Stimulated activated CD4-positive, alpha-beta T cell treated with anti-CD3 and anti-CD28 coated beads, Interleukin-1b, Interleukin-23, amount 100 ng/mL, for 4 hours (primary cell): Measurements from ENCODE around the gene POLR2M.
A peak's percentile ranks its signal among the peaks of the same experiment; 100 is the strongest.

ENCODE experiments used
- DNase-seq, 2 donors: peaks; one replicate each; pipeline ENCODE4 v3.0.0-alpha.2; 2020; ENCODE audit warnings: low read depth in 2 of 2

Gene POLR2M

GRCh38 chr15:57692709-57693108 is 13.8 kb upstream of the POLR2M start:
- no peak for DNase-seq

GRCh38 chr15:57694279-57694678 is 12.2 kb upstream of the POLR2M start:
- no peak for DNase-seq

DNA sequence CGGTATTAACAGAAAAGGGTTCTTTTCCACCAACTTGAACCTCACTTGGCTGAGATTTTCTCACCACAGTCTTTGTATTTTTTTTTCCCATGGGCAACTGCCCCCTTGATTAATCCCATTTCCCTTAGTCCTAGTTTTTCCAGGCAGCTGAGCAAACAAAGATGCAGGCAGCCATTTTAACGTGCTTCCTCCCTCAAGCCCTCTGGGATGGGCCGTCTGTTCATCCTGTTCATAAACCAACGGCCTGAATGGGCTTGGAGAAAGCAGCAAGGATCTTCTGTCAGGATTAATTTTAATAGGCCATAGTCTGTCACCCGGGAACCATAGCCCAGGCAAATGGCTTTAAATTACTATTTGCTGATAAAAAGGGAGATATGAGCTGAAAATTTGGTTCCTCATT is 10.4 kb upstream of the POLR2M start:
- DNase-seq, result no peak

DNA sequence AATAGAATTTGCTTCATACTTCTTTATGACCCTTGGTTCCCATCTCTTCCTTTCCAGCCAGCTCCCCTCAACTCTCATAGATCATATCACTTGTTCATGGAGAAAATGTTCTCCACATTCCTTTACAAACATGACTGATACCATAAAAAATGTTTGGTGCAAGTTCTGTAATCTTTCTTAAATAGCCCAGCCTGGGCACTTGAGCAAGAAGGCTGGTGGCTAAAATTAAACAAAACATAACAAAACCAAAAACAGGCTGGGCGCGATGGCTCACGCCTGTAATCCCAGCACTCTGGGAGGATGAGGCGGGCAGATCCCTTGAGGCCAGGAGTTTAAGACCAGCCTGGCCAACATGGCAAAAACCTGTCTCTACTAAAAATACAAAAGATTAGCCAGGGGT is 8.9 kb upstream of the POLR2M start:
- DNase-seq, result no peak

DNA sequence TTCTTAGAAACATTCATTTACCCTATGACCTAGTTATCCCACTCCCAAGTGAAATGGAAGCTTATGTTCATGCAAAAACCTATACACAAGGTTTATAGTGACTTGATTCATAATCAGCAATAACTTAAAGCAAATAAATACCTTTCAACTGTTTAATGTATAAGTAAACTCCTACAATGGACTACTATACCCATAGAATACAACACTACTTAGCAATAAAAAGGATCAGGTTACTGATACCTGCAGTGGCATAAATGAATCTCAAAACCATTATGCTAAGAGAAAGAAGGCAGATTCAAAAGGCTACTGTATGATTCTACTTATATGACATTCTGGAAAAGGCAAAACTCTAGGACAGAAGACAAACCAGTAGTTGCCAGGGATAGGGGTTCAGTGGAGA is 8.3 kb upstream of the POLR2M start:
- DNase-seq, result no peak

DNA sequence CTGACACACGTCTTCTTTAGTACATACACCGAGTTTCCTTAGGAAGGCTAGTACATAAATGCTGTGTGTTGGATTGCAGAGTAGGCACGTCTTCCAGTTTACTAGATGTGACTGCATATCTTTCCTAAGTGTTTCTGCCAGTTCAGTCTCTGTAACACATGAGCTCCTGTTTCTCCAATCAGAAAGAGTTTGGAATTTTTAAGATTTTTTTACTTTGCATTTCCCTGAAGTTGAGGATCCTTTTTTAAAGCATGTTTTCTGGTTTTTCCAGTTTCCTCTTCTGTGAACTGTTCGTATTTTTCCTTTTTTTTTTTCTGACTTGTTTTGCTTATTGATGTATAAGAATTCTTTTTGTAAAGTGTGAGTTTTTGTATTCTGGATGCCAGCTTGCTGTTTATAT is 7.5 kb upstream of the POLR2M start:
- no peak for DNase-seq

- peak in 1 of 2 donors; percentile 12 for DNase-seq
Measured at GRCh38 chr15:57703387-57703786, 3.1 kb upstream of the POLR2M start.

DNA sequence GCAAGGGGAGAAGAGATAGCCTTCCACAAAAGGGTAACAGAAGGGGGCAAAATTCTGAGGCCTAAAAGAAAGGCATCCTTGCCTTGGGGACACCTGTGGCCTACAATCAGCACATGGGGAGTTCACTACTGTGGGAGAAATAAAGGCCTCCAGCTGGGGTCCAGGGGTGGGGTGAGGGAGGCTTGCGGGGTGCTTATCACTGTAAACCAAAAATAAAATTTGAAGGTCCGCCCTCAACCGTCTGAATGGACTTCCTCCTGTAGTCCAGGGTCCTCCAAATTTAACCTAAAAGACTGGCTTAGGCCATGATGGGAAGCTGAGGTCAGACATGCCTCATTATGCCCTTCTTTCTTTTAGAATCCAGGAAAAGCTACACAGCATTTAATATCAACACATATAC is 2.1 kb upstream of the POLR2M start:
- DNase-seq, result no peak

- DNase-seq, result no peak
Measured at GRCh38 chr15:57705746-57706404, 639 bp upstream of the POLR2M start.

- no peak for DNase-seq
Measured at GRCh38 chr15:57708047-57708446, 1.5 kb downstream of the POLR2M start.

- DNase-seq, result no peak
Measured at GRCh38 chr15:57718309-57718708, 11.8 kb downstream of the POLR2M start.

DNA sequence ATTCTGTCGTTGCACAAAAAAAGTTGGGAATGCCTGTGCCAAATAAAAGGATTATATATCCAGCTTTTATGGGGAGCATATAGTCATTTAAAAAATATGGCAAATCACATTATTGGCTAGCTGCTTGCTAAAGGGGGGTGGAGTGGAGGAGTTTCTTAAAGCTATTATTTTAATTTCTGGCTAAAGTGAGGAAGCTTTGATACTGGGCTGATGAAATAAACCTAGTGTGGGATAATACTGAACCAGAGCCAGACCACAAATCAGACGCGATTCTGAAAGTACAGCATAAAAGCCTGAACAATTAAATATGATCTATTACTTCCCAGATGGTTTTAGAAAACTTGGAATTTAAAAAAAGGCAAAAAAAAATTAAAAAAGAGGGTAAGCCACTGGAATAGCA is 14.4 kb downstream of the POLR2M start:
- no peak for DNase-seq

GRCh38 chr15:57726411-57726810 is 19.9 kb downstream of the POLR2M start:
- DNase-seq, result no peak

DNA sequence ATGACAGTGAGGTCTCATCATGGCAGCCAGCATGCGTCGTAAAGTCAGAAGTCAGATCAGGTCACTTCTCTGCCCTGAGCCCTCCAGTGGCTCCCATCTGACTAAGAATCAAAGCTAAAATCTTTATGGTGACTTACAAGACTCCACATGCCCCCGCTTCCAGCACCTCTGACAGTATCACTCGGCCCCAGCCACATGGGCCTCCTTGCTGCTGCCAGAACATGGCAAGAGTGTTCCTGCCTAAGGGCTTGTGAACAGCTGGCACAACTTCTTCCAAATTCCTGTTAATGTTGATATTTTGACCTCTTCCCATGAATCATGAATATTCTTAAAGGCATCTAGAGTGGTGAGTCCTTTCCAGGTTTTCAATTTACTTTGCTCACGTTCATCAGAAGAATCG is 20.5 kb downstream of the POLR2M start:
- no peak for DNase-seq

DNA sequence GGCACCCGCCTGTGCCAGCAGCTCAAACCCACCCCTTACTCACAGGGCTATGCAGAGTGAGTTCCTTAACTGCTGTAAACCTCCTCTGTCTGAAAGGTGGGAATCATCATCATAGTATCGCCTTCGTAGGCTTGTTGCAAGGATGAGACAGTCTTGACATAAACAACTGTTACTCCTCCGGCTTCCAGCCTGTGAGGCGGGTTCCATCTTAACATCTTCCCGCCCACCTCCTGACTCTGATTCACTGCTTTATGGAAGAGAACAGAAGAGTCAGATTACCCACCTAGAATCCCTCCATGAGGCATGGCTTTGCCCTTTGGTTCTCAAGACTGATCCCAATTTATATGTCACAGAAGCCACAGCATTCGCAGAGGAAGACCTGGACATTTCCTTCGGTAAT is 21.9 kb downstream of the POLR2M start:
- DNase-seq, result no peak

GRCh38 chr15:57730876-57731275 is 24.4 kb downstream of the POLR2M start:
- no peak for DNase-seq

- no peak for DNase-seq
Measured at GRCh38 chr15:57731530-57732103, 25.1 kb downstream of the POLR2M start.

DNA sequence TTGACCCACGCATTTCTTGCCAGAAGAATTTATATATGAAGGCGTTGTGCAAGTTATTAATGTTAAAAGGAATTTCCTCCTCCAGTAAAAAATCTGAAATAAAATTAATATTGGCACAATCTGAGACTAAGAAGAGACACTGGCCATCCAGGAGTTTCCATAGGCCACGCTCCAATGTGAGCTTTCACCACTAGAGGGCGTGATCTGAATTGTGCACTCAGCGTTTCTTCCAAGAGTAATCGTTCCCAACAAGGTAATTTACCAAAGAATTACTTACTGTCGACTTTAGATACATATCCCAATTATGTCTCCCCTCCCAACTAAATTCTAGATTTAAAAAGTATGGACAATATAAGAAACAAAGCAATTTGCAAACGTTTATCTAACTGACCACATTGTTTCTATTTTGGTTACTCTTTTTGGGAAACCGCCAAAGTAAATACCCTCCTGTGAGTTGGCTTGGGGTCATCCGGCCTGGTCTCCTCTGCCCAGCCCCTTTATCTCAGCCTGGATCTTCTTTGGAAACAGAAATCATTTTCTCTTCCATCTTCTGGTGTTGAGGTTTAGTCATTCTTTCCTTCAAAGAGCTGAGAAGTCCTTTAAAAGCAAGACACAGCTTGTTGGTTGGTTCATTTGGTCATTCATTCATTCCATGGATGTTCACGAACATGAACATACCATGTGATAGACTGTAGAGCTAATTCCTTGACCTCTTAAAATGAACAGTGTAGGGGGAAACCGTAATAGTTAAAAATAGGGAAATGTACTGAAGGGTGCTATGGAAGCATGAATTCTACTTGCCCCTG is 26.2 kb downstream of the POLR2M start:
- DNase-seq, result peak; percentile 14 to 36

GRCh38 chr15:57734860-57735259 is 28.3 kb downstream of the POLR2M start:
- DNase-seq, result no peak

GRCh38 chr15:57735431-57735830 is 28.9 kb downstream of the POLR2M start:
- no peak for DNase-seq

DNA sequence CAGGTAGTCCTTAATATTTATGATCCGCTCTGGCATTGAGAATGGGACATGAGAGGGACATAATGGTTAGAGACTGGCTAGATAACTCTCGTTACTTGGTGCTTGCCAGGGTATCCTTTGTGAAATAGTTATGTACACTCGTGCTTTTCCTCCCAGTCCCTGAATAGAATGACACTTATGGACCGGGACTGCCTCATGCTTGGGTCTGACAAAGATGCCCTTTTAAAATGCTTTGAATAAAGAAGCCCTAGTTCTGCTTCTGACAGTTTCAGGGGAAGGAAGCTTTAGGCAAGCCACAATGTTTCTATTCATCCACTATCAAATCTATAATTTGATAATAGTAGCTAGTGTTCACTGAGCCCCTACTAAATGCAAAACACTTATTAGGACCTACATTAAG is 29.4 kb downstream of the POLR2M start:
- no peak for DNase-seq

GRCh38 chr15:57736591-57736990 is 30.1 kb downstream of the POLR2M start:
- DNase-seq, result no peak

DNA sequence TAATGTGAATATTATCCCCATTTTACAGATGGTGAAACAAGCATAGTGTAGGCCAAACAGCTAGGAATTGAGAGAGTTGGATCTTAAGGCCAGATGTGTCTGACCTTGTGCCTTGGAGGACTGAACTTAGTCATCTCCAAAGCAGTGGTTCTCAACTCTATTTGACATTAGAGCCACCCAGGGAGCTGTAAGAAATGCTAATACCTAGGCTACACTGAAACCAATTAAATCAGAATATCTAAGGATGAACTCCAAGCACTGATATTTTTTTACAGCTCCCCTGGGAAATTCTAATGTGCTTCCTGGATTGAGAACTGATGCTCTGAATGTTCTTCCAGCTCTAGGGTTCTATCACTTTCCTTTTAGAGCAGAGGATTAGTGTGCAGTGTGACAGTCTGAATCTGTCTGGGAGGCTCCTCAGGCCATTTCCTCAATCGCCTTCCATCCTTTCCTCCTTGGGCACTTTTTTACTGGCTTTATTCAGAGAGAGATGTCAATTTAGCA is 32.3 kb downstream of the POLR2M start:
- DNase-seq, result no peak
